ENCODE measurements around the gene KCNK1.

The KCNK1 gene

DNA sequence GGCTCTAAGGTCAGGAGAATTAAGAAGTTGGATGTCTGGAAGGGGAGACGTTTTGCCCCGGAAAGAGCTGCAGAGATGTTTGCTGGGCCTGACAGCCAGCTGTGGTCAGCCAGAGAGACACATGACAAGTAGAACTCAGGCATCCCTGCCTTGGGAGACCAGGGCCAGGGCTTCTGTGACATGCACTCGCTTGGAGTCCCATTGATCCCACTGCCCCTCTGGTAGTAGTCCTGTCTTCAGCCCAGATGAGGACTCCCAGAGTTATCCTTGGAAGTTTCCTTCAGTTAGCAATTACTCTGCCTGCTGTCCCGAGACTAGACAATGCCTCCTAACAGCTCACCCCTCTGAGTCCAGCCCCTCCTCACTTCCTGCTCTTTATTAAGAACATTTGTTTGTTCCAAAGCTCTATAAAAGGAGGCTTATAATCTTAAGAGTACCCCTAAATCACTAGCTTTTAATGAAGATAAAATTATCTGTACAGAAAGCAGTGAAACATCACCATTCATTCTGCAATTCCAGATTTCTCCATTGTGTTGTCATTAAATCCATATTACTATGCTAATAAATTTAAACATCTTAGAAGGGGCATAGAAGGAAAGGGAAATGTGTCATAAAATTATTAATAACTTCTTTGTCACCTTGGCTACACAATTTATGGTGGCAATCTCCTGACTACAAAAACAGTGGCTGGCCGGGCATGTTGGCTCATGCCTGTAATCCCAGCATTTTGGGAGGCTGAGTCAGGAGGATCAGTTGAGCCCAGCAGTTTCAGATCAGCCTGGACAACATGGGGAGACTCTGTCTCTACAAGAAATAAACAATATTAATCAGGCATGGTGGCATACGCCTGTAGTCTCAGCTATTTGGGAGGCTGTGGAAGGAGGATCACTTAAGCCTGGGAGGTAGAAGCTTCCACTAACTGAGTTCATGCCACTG lies 94.2 kb downstream of the KCNK1 start:
- DNase-seq = no peak

DNA sequence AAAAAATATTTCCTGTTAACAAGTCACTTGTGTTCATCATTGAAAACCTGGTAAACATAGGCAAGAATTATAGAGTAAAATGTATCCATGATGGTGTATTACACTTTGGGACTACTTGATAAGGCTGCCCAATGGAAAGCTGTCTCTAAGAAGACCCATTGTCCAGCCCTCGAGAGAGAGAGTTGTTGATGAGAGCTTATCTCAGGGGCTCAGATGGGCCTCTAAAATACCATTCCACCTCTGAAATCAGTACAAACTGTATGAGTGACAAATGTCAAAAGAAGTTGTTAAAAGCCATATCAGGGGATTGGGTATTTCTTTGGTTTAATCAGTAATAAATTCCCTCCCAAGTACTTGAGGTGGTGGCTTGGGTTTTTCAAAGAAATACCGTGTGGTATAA lies 96.1 kb downstream of the KCNK1 start:
- DNase-seq = no peak

DNA sequence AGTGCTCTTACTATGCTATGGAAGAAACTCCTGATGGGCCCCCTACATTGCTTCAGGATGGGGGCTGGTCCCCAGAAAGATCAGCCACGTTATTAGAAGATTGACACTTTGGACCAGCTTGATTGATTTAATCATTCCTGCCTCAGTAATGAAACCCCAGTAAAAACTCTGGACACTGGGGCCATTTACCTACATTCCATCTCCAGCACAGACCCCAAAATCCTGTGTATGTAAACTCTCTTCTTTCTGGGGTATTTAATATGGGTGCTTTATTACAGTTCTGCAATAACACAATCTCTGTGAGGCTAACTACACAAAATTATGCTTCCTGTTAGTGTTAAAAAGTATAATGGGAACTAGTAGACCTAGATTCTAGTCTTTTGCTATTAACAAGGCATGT lies 96.6 kb downstream of the KCNK1 start:
- no peak for DNase-seq

DNA sequence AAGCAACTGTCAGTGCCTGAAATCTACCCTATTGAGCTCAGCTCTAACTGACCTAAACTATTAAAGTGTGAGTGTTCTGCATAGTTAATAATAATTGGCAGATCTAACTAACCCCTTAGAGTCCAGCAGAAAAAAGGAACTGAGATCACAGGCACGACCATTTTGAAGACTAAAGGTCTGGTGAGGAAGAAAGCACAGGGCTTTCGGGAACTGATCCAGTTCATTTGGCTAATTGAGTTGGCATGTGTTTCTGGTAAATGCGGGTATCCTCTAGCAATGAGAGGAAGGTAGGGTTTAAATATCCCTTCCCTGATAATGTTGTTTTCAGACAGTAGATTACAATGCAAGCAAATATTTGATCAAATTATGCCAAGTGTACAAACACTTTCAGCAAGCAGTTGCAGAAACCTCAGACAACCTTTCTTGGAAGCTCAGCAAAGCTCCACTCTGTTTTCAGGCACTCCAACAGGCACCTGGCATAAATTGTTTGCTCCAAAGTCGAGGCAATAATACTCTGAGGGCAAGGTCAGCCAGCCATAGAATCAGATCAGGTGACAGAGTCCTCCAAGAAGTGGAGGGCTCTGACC lies 100.8 kb downstream of the KCNK1 start:
- no peak for DNase-seq

DNA sequence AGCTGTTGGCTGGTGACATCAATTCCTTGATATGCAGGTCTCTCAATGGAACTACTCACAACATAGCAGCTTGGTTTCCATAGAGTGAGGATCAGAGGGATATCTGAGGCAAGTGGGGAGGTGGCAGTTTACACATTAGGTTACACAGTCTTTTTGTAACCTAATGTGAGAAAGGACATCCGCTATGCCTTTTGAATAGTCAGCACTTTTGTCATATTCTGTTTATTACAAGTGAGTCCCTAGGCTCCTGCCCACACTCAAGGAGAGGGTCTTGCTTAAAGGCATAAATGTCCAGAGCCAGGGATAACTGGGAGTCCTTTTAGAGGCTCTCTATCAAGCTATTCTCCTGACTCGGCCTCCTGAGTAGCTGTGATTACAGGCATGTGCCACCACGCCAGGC lies 104.2 kb downstream of the KCNK1 start:
- DNase-seq = no peak

DNA sequence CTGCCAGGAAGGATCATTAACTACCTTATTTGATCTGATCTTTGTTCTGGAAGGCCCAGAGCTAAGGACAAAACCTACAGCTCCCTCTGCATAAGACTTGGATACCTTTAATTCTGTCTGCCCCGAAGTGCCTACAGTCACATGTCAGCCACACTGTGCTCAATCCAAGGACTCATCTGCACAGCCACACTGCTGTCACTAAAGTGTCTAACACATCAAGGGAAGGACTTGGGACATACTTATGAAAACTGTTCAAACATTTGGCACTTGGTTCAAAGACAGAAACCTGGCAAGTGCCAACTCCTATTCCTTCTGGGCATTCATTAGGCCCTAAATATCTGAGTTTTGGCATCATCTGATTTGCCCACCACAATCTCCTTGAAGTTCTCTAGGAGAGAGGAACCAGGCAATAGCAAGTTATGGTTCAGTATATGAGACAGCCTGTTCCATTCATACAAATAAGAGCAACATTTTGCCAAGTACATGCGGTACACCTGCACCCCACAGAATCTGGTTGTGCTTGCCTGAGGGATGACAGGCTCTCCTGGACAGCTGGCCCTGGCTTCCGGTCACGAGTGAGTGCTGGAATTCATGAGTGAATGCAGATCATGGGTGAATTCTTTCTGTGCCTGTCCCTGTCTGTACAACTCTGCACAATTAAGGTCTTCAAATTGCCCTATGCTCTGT lies 105.9 kb downstream of the KCNK1 start:
- DNase-seq = no peak

DNA sequence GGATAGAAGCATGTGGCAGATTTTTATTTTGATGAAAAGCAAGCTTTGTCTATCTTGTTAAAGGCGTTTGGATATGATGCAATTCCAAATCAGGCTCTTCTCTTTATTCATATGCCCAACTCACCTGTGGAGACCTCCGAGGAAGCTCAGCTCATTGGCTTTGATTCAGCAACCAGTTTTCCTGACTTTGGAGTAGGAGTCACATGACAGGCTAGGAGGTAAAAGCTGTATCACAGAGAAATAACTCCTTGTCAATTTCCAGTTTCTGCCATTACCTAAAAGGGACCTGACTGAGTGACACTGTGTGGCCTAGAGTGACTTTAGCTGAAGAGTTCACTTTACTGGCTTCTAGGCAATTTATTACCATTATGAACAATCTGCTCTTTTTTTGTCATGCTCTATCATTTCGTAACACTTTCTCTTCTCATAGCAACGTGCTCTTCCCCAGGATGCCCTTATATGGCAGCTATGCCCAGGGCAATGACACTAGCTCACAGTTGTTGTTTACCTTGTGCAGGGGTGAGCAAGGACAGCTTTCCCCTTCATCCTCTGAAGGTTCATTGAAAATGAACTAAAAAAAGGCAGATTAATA lies 107.2 kb downstream of the KCNK1 start:
- DNase-seq = no peak
